Tibial nerve (tissue), 4 donors: Measurements from ENCODE around the gene KRT37. TPM values are rescaled to one million over a fixed set of nuclear protein-coding genes. Genes with fewer than 3 reads are reported as not detected.

Source experiments
- DNase-seq, 2 donors: peaks; one replicate each; pipeline ENCODE4 v3.0.0-alpha.2; 2019; ENCODE audit warnings: low spot score in 2 of 2
- H3K27ac ChIP-seq, 4 donors: fragments of 200-600 bp; sonication (generic) in 3 of 4; one replicate each; pipeline ENCODE4 v1.5.1; 2017 to 2019; ENCODE audit warnings: mild to moderate bottlenecking in 1 of 4
- H3K27me3 ChIP-seq, 2 donors: fragments of 200-600 bp; sonication (generic) in 1 of 2; one replicate each; pipeline versions ENCODE4 v1.5.1 to v1.6.0; 2017 to 2019
- H3K36me3 ChIP-seq, 3 donors: fragments of 200-600 bp; sonication (generic); one replicate each; pipeline ENCODE4 v1.5.1; 2018 to 2019
- H3K4me1 ChIP-seq, 4 donors: fragments of 200-600 bp; sonication (generic) in 3 of 4; one replicate each; pipeline ENCODE4 v1.5.1; 2017 to 2019
- H3K4me3 ChIP-seq, 4 donors: fragments of 200-600 bp; sonication (generic) in 3 of 4; one replicate each; pipeline ENCODE4 v1.5.1; 2017 to 2019; ENCODE audit warnings: mild to moderate bottlenecking in 1 of 4, moderate library complexity in 1 of 4
- H3K9me3 ChIP-seq, 4 donors: fragments of 200-600 bp; sonication (generic) in 3 of 4; one replicate each; pipeline ENCODE4 v1.5.1; 2017 to 2019
- CTCF ChIP-seq, 5 experiments: fragments of 200-600 bp in 3 of 5; fragments of 450-650 bp in 2 of 5; sonication (generic) in 3 of 5; IDR thresholded peaks; one replicate each; pipeline ENCODE4 v1.5.1; 2016 to 2019; ENCODE audit warnings: antibody characterized with exemption in 5 of 5, mild to moderate bottlenecking in 3 of 5, moderate library complexity in 2 of 5
- EP300 ChIP-seq, 2 donors: sonication (generic); formaldehyde crosslinking; IDR thresholded peaks; one replicate each; pipeline ENCODE4 v1.6.1; 2017; ENCODE audit warnings: antibody characterized with exemption in 2 of 2, mild to moderate bottlenecking in 1 of 2
- POLR2A ChIP-seq, 2 donors: fragments of 450-650 bp; IDR thresholded peaks; one replicate each; pipeline ENCODE4 v1.6.1; 2017; ENCODE audit warnings: antibody characterized with exemption in 2 of 2, mild to moderate bottlenecking in 2 of 2, moderate library complexity in 2 of 2
- WGBS, 2 donors: methylation state at CpG; one replicate each; pipeline ENCODE4 v1.1.5; 2018; 5-methylcytosine and 5-hydroxymethylcytosine counted together
- total RNA-seq, 4 donors: library from RNA; depleted of rRNA; stranded (reverse); fragments of >200 nt; gene quantifications; one replicate each; pipeline ENCODE4 v1.1.0, GENCODE V29; 2016

Gene KRT37
- total RNA-seq, 4 donors from 2014 or later, result not detected

DNA sequence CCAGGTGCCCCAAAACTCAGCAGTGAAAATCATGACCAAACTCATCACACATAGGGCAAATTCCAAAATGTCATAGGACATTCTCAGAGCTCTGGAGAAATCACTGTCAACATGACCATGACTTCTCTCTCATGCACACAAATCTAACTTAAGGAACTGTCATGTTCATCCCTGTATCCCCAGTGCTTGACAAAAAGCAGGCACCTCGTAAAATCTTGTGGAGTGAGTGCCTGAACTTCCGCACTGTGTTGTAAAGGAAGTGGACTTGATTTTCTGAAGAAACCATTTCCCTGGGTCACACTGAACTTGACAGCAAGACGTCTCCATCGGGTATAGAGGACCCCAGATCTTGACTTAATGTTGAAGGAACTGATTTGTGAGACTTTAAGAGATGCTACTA lies 2.8 kb downstream of the KRT37 start:
- no peak overlapping the region for H3K4me3 ChIP-seq
- H3K9me3 ChIP-seq, result no peaks in the 10 kb centered on the region
- WGBS, 2 donors, result 77 to 81% methylated on average over 4 of the region's 4 CpGs
- no peaks in the 10 kb centered on the region for H3K27me3 ChIP-seq
- DNase-seq, result no peak
- peaks cover 0 to 18% (median 0%) of the 10 kb centered on the region in 4 donors for H3K4me1 ChIP-seq
- H3K36me3 ChIP-seq, result no peaks in the 10 kb centered on the region
- no peak overlapping the region for H3K27ac ChIP-seq
- TF ChIP-seq CTCF (IDR thresholded peaks at IDR 0.05) (no peak), EP300 (IDR thresholded peaks at IDR 0.05) (no peak), POLR2A (IDR thresholded peaks at IDR 0.05) (no peak)

GRCh38 chr17:41421116-41421515 lies 3.3 kb downstream of the KRT37 start:
- Histone ChIP-seq H3K36me3 (no peaks in the 10 kb centered on the region), H3K4me1 (peaks cover 0 to 23% (median 0%) of the 10 kb centered on the region in 4 donors), H3K4me3 (no peak overlapping the region), H3K27ac (no peak overlapping the region), H3K27me3 (no peaks in the 10 kb centered on the region), H3K9me3 (no peaks in the 10 kb centered on the region)
- WGBS, 2 donors, result 75 to 91% methylated on average over 9 of the region's 9 CpGs
- no peak for TF ChIP-seq EP300 (IDR thresholded peaks at IDR 0.05)
- no peak for TF ChIP-seq CTCF (IDR thresholded peaks at IDR 0.05)
- TF ChIP-seq POLR2A (IDR thresholded peaks at IDR 0.05), result no peak
- peak in 1 of 2 donors; percentile 38 for DNase-seq

DNA sequence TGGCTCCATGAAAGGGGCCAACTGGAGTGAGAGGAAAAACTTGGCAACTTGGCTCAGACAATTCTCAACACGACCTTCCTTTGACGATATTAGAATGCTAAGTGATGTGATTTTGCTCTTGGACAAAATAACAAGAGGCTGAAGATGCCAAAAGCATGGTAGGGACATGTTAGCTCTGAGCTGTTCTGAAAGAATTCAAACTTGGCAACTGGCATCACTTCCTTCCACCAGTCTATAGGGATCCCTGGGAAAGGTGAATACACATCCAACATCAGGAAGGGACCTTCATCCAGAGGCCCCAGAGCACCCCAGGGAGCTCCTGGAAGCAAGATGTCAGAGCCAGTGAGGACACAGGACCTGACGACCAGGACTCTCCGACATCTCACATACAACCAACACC lies 4.3 kb downstream of the KRT37 start:
- Histone ChIP-seq H3K4me3 (no peak overlapping the region), H3K9me3 (no peaks in the 10 kb centered on the region), H3K36me3 (no peaks in the 10 kb centered on the region), H3K27me3 (no peaks in the 10 kb centered on the region), H3K27ac (no peak overlapping the region), H3K4me1 (peaks cover 0 to 29% (median 0%) of the 10 kb centered on the region in 4 donors)
- DNase-seq, result no peak
- TF ChIP-seq POLR2A (IDR thresholded peaks at IDR 0.05) (no peak), EP300 (IDR thresholded peaks at IDR 0.05) (no peak), CTCF (IDR thresholded peaks at IDR 0.05) (no peak)
- 62 to 72% methylated on average over 4 of the region's 4 CpGs for WGBS, 2 donors

DNA sequence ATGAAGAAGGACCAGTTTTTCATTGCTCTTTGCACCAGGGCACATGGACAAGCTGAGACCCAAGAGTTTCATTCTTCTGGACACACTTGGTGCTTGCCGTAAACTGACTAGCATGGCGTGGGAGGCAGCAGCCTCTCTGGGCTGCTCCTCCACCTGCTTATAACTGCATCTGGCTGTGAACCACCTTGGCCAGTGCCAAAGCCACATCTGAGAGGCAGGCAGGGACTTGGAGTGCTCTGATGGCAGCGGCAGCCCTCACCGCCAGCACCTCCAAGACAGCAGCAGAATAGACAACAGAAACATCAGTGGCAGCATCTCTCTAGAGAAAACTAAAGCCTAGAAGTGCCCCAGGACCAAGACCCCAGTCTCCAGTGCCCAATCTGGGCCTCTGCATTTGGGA lies 4.7 kb downstream of the KRT37 start:
- Histone ChIP-seq H3K36me3 (no peaks in the 10 kb centered on the region), H3K27ac (no peak overlapping the region), H3K27me3 (no peaks in the 10 kb centered on the region), H3K4me3 (no peak overlapping the region), H3K9me3 (no peaks in the 10 kb centered on the region), H3K4me1 (peaks cover 0 to 29% (median 0%) of the 10 kb centered on the region in 4 donors)
- DNase-seq, result no peak
- WGBS, 2 donors, result 96% methylated on average over 4 of the region's 4 CpGs
- TF ChIP-seq EP300 (IDR thresholded peaks at IDR 0.05) (no peak), CTCF (IDR thresholded peaks at IDR 0.05) (no peak), POLR2A (IDR thresholded peaks at IDR 0.05) (no peak)

DNA sequence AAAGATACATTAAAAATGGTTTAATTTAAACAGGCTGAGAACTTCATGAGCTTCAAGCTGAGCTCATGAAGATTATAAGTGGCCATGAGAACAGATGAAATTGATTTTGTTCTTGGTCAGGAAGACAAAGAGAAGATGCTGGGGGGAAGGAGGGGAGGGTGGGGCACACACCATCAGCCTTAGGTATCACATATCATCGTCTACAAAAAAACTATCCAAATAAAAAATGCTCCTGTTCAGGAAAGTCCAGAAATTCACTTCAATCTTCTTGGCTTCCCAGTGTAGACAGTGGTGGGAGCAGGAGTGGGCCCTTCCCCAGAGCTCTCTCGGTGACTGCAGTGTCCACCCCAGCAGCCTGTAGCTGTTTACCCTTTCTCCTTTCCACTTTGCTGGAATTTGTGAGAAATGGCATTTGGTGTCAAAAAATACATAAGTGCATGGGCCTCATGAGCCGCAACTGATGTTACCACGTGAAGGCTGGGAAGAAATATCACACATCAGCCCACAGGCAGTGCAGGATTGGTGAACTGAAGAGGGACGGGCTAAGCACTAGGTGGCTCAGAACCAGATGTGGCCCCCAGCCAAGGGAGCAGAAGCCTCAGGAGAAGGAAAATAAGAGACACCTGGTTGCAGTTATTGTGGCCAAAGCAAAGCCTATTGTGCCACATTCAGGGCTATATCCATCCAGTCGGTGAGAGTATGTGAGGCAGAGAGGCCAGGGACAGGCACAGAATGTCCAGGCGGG lies 6.1 kb downstream of the KRT37 start:
- TF ChIP-seq CTCF (IDR thresholded peaks at IDR 0.05), result no peak
- no peak for TF ChIP-seq EP300 (IDR thresholded peaks at IDR 0.05)
- no peak for TF ChIP-seq POLR2A (IDR thresholded peaks at IDR 0.05)
- Histone ChIP-seq H3K4me1 (peaks cover 0 to 29% (median 0%) of the 10 kb centered on the region in 4 donors), H3K9me3 (no peaks in the 10 kb centered on the region), H3K36me3 (no peaks in the 10 kb centered on the region), H3K4me3 (no peak overlapping the region), H3K27me3 (no peaks in the 10 kb centered on the region), H3K27ac (no peak overlapping the region)
- DNase-seq, result no peak
- 84 to 90% methylated on average over 7 of the region's 7 CpGs for WGBS, 2 donors
